HUES64 (cell line): ENCODE measurements around the gene SLC22A16.
A peak's percentile ranks its signal among the peaks of the same experiment; 100 is the strongest.

ENCODE experiments used
- H3K27ac ChIP-seq: 2 replicates; pipeline ENCODE4 v1.7.0; 2013; ENCODE audit warnings: low read depth, low read length, inconsistent platforms
- H3K27me3 ChIP-seq: 2 replicates; pipeline ENCODE4 v1.6.1; 2013; ENCODE audit warnings: mild to moderate bottlenecking, low read length; ENCODE audit not compliant: insufficient read depth
- H3K36me3 ChIP-seq: 2 replicates; pipeline ENCODE4 v1.6.1; 2013; ENCODE audit warnings: mild to moderate bottlenecking, low read length; ENCODE audit not compliant: insufficient read depth
- H3K4me1 ChIP-seq: 2 replicates; pipeline ENCODE4 v1.6.1; 2013; ENCODE audit warnings: mild to moderate bottlenecking, low read length, moderate library complexity; ENCODE audit not compliant: insufficient read depth
- H3K4me3 ChIP-seq: 2 replicates; pipeline ENCODE4 v1.5.1; 2013; ENCODE audit warnings: mild to moderate bottlenecking, low read length, moderate library complexity
- H3K9ac ChIP-seq: 2 replicates; pipeline ENCODE4 v1.6.1; 2013; ENCODE audit warnings: mild to moderate bottlenecking, low read depth, low read length
- H3K9me3 ChIP-seq: 2 replicates; pipeline ENCODE4 v1.6.1; 2013; ENCODE audit warnings: low read depth, low read length; ENCODE audit not compliant: insufficient read depth
- WGBS: fragments of 150-250, 120-280 bp; methylation state at CpG from one replicate; pipeline ENCODE4 v1.1.7; 2013; ENCODE audit warnings: missing lambda C conversion rate; 5-methylcytosine and 5-hydroxymethylcytosine counted together

Gene SLC22A16

DNA sequence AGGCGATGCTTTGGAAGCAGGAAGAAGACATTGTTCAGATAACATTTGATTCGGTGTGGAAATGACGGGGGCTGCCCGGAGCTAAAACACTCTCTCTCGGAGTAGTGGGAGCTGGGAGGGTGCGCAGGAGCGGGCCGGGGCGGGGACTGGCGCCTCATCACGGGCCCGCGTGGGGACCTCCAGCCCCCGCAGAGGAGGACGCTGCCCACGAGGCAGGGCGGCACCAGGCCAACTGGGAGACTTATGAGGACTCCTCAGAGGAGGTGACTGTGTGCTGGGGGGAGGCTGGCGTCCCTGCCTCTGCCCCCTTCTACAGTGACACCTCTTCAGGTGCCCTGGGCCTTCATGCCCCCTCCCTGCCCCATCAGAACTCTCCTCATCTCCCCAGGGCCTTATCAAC, 76.2 kb downstream of the SLC22A16 start:
- H3K27ac ChIP-seq: no peak overlapping the region
- H3K4me1 ChIP-seq: no peaks in the 10 kb centered on the region
- H3K27me3 ChIP-seq: no peaks in the 10 kb centered on the region
- no peaks in the 10 kb centered on the region for H3K36me3 ChIP-seq
- H3K9me3 ChIP-seq: no peaks in the 10 kb centered on the region
- WGBS: 94% methylated on average over 18 of the region's 18 CpGs
- H3K9ac ChIP-seq: no peak overlapping the region
- no peak overlapping the region for H3K4me3 ChIP-seq

DNA sequence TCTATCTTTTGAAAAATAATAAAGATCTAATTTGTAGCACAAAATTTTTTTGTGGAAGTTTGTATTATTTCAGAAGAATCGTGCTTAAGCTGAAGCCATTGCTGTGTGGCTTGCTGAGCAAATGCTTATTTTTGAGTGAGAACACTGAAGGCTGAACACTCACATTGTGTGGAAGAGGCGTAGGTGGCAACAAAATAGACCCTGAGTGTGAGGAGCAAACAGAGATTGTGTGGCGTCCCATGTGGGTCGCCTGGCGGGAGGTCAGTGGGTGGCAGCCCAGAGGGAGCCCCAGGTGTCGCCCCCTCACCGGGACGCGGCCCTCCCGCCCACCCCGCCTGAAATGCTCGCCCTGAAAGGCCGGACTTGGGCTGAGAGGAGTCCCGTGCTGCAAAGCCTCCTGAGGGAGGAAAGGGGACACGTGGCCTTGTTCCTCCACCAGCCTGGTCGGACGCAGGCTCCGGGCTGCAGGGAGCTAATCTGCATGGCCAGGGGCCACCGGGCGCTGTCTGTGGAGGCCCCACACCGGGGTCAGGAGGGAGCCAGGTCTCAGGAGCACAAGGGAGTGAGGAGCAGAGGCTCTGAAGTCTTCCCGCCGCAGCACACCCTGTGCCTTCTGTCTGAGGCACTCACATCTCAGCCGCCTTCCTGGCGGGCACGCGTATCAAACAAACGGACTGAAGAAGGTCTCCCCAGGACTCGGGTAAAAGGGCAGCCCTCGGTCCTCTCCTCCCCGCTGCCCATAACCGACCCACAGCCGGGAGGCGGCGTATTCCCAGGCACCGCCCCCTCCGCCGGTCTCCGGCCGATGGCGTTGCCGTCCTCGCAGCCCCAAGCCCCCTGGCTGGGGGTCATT, 77.0 kb downstream of the SLC22A16 start:
- Histone ChIP-seq H3K27ac (no peak overlapping the region), H3K4me3 (no peak overlapping the region), H3K36me3 (no peaks in the 10 kb centered on the region), H3K4me1 (no peaks in the 10 kb centered on the region), H3K27me3 (no peaks in the 10 kb centered on the region), H3K9ac (no peak overlapping the region), H3K9me3 (no peaks in the 10 kb centered on the region)
- whole genome bisulfite sequencing: 93% methylated on average over 43 of the region's 43 CpGs

DNA sequence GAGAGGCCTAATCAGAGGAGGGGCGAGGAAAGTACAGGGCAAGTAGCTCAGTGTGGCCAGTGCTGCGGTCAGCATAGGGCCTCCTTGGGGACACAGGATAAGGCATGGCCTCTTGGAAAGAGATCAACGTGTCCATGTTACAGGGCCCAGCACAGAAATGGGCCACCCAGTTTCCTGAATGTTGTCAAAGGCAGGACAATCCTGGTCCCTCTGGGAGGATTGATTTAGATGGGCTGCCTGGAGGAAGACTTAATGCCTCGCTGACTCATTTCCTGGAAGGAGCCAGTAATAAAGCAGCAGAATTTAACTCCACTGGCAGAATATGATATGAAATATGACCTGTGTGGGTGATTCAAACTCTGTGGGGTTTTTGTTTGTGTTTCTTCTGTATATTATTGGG, 77.6 kb downstream of the SLC22A16 start:
- Histone ChIP-seq H3K9me3 (no peaks in the 10 kb centered on the region), H3K27ac (no peak overlapping the region), H3K4me1 (no peaks in the 10 kb centered on the region), H3K4me3 (no peak overlapping the region), H3K36me3 (no peaks in the 10 kb centered on the region), H3K27me3 (no peaks in the 10 kb centered on the region), H3K9ac (no peak overlapping the region)
- 93% methylated on average over 4 of the region's 4 CpGs for WGBS

DNA sequence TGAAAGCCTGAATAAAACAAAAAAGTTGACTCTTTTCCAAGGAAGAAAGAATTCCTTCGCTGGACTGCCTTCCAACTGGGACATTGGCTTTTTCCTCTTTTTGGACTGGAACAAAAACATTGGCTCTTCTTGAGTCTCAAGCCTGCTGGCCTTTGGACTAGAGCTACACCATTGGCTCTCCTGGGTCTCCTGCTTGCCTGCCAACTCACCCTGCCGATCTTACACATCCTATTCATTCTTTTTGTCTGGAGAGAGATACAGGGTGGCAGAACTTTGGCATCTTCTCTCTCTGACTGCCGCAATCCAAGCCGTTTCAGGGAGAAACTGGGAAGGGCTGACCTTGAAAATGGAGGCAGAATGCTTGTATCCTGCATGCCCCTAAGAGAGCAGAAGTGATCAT, 81.2 kb downstream of the SLC22A16 start:
- Histone ChIP-seq H3K27me3 (no peaks in the 10 kb centered on the region), H3K4me3 (no peak overlapping the region), H3K9me3 (no peaks in the 10 kb centered on the region), H3K4me1 (no peaks in the 10 kb centered on the region), H3K9ac (no peak overlapping the region), H3K36me3 (no peaks in the 10 kb centered on the region), H3K27ac (no peak overlapping the region)
- 80% methylated on average over 4 of the region's 4 CpGs for WGBS

DNA sequence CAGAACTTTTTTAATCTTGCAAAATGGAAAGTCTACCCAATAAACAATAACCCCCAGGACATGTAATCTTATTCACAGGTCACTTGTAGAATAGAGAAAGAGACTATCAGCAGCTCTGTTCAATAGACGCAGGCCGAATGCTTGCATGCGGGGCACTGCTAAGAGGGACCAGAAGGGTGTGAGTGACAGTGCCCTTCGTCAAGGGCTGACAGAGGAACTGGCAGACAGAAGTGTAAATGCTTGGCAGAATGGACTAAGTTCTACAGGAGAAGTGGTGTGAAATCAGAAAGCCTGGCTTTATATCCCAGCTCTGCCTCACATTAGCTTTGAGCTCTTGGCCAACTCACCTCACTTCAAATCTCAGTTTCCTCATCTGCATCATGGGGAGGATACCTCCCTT, 82.0 kb downstream of the SLC22A16 start:
- H3K4me3 ChIP-seq: no peak overlapping the region
- no peaks in the 10 kb centered on the region for H3K4me1 ChIP-seq
- no peaks in the 10 kb centered on the region for H3K9me3 ChIP-seq
- H3K36me3 ChIP-seq: no peaks in the 10 kb centered on the region
- no peak overlapping the region for H3K9ac ChIP-seq
- no peak overlapping the region for H3K27ac ChIP-seq
- no peaks in the 10 kb centered on the region for H3K27me3 ChIP-seq
- WGBS: 93% methylated on average over 4 of the region's 4 CpGs

DNA sequence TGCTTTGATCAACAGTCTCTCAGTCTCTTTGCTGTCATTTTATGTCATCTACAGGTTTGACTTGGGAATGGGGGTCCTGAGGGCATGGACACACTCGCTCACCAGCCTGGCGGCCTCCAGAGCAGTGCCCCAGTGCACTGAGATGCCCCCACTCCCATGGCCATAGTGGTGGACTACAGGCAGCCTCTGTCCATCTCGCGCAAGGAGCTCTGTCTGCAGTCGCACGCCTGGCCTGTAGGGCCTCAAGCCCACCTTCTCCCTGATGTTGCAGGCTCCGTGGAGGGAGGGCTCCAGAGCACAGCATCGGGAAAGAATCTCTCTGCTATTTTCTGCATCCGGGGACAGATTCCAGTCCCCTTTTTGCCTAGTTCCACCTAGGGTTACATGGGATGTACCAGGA, 83.7 kb downstream of the SLC22A16 start:
- H3K36me3 ChIP-seq: no peaks in the 10 kb centered on the region
- H3K27ac ChIP-seq: no peak overlapping the region
- WGBS: 88% methylated on average over 9 of the region's 9 CpGs

DNA sequence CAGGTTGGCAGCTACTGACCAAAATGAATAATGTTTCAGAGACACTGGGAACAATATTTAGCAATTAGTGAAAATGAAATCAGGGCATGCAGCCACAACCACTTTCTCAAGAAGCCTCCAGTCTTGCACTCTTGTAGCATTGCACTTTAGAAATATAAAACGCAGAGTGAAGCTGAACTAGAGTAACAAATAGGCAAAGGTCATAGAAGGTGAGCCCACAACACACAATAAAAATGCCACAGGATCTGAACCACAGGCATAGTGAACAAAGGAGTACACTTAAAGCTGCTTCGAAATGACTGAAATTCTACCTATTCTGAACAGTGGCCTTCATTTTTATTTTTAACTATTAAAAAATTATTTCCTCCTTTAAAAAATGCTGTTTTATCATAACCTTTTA, 86.0 kb downstream of the SLC22A16 start:
- Histone ChIP-seq H3K27ac (no peak overlapping the region), H3K9ac (no peak overlapping the region), H3K4me1 (peaks cover 11% of the 10 kb centered on the region), H3K9me3 (no peaks in the 10 kb centered on the region), H3K4me3 (no peak overlapping the region), H3K27me3 (no peaks in the 10 kb centered on the region), H3K36me3 (no peaks in the 10 kb centered on the region)
- 77% methylated on average over 2 of the region's 2 CpGs for WGBS

More for the DNA sequence above, 83.7 kb downstream of the SLC22A16 start:
- peaks cover 5% of the 10 kb centered on the region; the same call in 1 of the 2 replicates for H3K4me1 ChIP-seq
- no peaks in the 10 kb centered on the region for H3K9me3 ChIP-seq
- H3K9ac ChIP-seq: no peak overlapping the region
- no peak overlapping the region for H3K4me3 ChIP-seq
- no peaks in the 10 kb centered on the region for H3K27me3 ChIP-seq

DNA sequence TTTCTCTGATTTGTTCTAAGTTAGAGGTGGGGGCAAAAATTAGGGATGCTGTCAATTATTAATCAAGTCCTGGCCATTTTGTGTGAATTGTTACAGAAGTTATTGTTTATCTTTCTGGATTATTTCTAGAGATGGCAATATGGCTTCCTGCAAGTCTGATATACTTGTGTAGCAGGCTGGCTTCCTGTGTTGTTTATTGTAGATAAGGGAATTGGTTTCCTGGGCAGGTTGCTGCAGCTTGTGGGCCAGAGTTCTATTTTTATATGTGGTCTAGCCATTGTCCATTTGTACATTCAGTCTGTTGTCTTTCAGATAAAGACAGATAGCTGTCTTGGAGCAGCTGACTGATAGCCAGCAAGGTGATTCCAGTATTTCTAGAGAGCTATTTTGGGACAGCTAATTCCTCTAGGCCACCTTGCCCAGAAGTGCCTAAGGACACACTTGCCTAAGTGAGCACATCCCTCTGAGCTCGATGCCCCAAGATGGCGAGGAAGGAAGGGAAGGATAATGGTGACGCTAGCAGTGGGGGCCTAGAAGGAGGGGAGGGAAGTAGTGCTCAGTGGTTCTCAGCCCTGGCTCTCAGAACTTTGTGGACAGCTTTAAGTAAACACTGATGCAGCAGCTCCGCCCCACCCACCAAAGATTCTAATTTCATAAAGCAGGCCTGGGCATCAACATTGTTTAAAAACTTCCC, 86.6 kb downstream of the SLC22A16 start:
- Histone ChIP-seq H3K36me3 (no peaks in the 10 kb centered on the region), H3K9me3 (no peaks in the 10 kb centered on the region), H3K9ac (no peak overlapping the region), H3K27ac (no peak overlapping the region), H3K27me3 (no peaks in the 10 kb centered on the region), H3K4me1 (peaks cover 12% of the 10 kb centered on the region), H3K4me3 (no peak overlapping the region)
- WGBS: 88% methylated on average over 4 of the region's 4 CpGs

DNA sequence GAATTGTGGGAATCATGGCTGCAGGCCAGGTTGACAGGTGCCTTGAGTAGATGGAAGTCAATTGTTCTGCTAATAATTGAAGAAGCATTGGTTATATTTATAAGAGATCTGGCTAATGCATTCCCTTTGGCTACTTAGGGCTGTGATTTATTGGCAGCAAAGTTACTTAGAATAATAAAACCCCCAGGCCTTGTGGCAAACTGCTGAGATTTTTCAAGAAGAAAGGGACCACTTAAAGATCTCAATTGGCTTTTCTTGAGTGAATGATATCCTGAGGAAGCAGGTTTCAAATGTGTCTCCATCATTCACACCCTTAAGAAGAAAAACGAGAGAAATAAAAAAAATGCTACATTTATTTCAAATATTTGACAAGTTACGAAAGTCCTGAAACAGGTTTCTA, 88.4 kb downstream of the SLC22A16 start:
- Histone ChIP-seq H3K27me3 (no peaks in the 10 kb centered on the region), H3K27ac (no peak overlapping the region), H3K4me1 (peaks cover 12% of the 10 kb centered on the region), H3K9ac (no peak overlapping the region), H3K4me3 (no peak overlapping the region), H3K9me3 (no peaks in the 10 kb centered on the region), H3K36me3 (no peaks in the 10 kb centered on the region)
- WGBS: 87% methylated on average over 2 of the region's 2 CpGs

DNA sequence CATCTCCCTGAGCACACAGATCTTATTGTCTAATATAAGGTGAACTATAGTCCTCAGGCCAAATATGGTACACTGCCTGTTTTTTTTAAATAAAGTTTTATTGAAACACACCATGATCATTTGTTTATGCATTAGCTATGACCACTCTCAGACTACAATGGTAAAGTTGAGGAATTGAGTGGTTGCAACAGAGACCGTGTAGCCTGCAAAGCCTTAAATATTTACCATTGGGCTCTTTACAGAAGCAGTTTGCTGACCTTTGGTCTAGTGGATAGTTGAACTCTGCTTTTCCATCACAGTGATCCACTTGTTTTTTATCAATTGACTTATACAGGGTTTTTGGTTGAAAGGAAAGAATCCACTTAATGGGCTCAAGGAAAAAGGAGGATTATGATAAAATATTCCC, 91.0 kb downstream of the SLC22A16 start:
- no peaks in the 10 kb centered on the region for H3K9me3 ChIP-seq
- peaks cover 12% of the 10 kb centered on the region for H3K4me1 ChIP-seq
- WGBS: 58% methylated on average over 1 of the region's 1 CpG
- H3K27ac ChIP-seq: 0 out of 2 replicates have a peak overlapping the region, but pooled peaks have one; percentile 41
- no peak overlapping the region for H3K9ac ChIP-seq
- H3K27me3 ChIP-seq: no peaks in the 10 kb centered on the region
- no peaks in the 10 kb centered on the region for H3K36me3 ChIP-seq
- no peak overlapping the region for H3K4me3 ChIP-seq

DNA sequence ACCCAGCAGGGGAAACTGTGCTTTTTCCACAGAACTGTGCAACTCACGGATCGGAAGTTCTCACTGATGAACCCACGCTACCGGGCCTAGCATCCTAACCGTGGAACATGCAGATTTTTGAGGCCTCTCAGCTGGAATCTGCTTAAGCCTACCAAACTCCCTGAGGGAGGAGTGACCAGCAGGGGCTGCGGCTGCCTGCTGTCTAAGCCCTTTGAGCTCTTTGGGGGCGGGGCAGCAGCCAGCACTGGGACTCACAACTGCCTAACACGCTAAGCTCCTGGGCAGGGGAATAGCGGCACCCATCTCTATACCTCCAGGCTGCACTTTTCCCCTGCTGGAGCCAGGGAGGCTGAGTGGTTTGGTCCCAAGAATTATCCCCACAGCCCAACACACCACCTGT, 97.9 kb downstream of the SLC22A16 start:
- no peaks in the 10 kb centered on the region for H3K4me1 ChIP-seq
- no peaks in the 10 kb centered on the region for H3K36me3 ChIP-seq
- H3K27me3 ChIP-seq: no peaks in the 10 kb centered on the region
- H3K9ac ChIP-seq: no peak overlapping the region
- H3K9me3 ChIP-seq: no peaks in the 10 kb centered on the region
- 50% methylated on average over 9 of the region's 9 CpGs for WGBS
- H3K4me3 ChIP-seq: no peak overlapping the region
- H3K27ac ChIP-seq: no peak overlapping the region
